Measurements from ENCODE around the gene LENG1. TPM values are rescaled to one million over a fixed set of nuclear protein-coding genes. Genes with fewer than 3 reads are reported as not detected.

The LENG1 gene
- total and polyA plus RNA-seq, 8 donors, result 2.1 to 9.7 (median 4.8) TPM

- Histone ChIP-seq H3K4me3 (no peak overlapping the region), H3K4me1 (no peaks in the 10 kb centered on the region), H3K9me3 (no peaks in the 10 kb centered on the region), H3K27ac (no peak overlapping the region), H3K27me3 (no peaks in the 10 kb centered on the region), H3K36me3 (peaks cover 7 to 51% (median 42%) of the 10 kb centered on the region in 3 donors)
- no peak for ATAC-seq
- intact Hi-C loops (cut with DNase I), result no loop called here
- TF ChIP-seq CTCF (IDR thresholded peaks at IDR 0.05), result no peak
- no peak for FAIRE-seq
- 91 to 92% methylated on average over 42 to 44 of the region's 44 CpGs for WGBS, 2 donors
- DNase-seq, result peak in 2 of 6 donors; percentile 30 to 53
Measured at GRCh38 chr19:54127688-54128440, 31.7 kb downstream of the LENG1 start.

GRCh38 chr19:54125713-54126112, 33.8 kb downstream of the LENG1 start:
- Histone ChIP-seq H3K27ac (no peak overlapping the region), H3K9me3 (no peaks in the 10 kb centered on the region), H3K4me3 (no peak overlapping the region), H3K27me3 (no peaks in the 10 kb centered on the region), H3K4me1 (no peaks in the 10 kb centered on the region), H3K36me3 (peaks cover 7 to 63% (median 48%) of the 10 kb centered on the region in 3 donors)
- no peak for TF ChIP-seq CTCF (IDR thresholded peaks at IDR 0.05)
- ATAC-seq (no peak), FAIRE-seq (no peak), DNase-seq (peak in 2 of 6 donors; percentile 23 to 38)
- 85 to 90% methylated on average over 9 of the region's 9 CpGs for whole genome bisulfite sequencing, 2 donors
- intact Hi-C loops (cut with DNase I), result no loop called here

- intact Hi-C loops (cut with DNase I), result no loop called here
- FAIRE-seq (no peak), ATAC-seq (no peak), DNase-seq (peak in 2 of 6 donors; percentile 22 to 50)
- WGBS, 2 donors, result 92 to 95% methylated on average over 19 of the region's 19 CpGs
- H3K27ac ChIP-seq, result no peak overlapping the region
- H3K4me1 ChIP-seq, result no peaks in the 10 kb centered on the region
- no peak overlapping the region for H3K4me3 ChIP-seq
- H3K36me3 ChIP-seq, result peaks cover 7 to 73% (median 44%) of the 10 kb centered on the region in 3 donors
- no peak for TF ChIP-seq CTCF (IDR thresholded peaks at IDR 0.05)
- H3K9me3 ChIP-seq, result no peaks in the 10 kb centered on the region
- no peaks in the 10 kb centered on the region for H3K27me3 ChIP-seq
Measured at GRCh38 chr19:54124393-54124792, 35.1 kb downstream of the LENG1 start.

- intact Hi-C loops (cut with DNase I), result no loop called here
- peak in 2 of 6 donors; percentile 15 to 68 for DNase-seq
- H3K36me3 ChIP-seq, result peaks cover 7 to 67% (median 40%) of the 10 kb centered on the region in 3 donors
- no peaks in the 10 kb centered on the region for H3K27me3 ChIP-seq
- FAIRE-seq, result no peak
- H3K4me1 ChIP-seq, result no peaks in the 10 kb centered on the region
- H3K9me3 ChIP-seq, result no peaks in the 10 kb centered on the region
- no peak for TF ChIP-seq CTCF (IDR thresholded peaks at IDR 0.05)
- WGBS, 2 donors, result 94 to 97% methylated on average over 16 to 17 of the region's 17 CpGs
- no peak for ATAC-seq
- H3K27ac ChIP-seq, result no peak overlapping the region
- no peak overlapping the region for H3K4me3 ChIP-seq
Measured at GRCh38 chr19:54123682-54124081, 35.8 kb downstream of the LENG1 start.

GRCh38 chr19:54121259-54121658, 38.3 kb downstream of the LENG1 start:
- no peak for FAIRE-seq
- DNase-seq, result no peak
- WGBS, 2 donors, result 95 to 96% methylated on average over 10 of the region's 10 CpGs
- ATAC-seq, result no peak
- Histone ChIP-seq H3K27ac (no peak overlapping the region), H3K27me3 (no peaks in the 10 kb centered on the region), H3K4me1 (peaks cover 4 to 6% (median 4%) of the 10 kb centered on the region in 3 donors), H3K36me3 (peaks cover 7 to 59% (median 36%) of the 10 kb centered on the region in 3 donors), H3K9me3 (no peaks in the 10 kb centered on the region), H3K4me3 (no peak overlapping the region)
- TF ChIP-seq CTCF (IDR thresholded peaks at IDR 0.05), result no peak
- intact Hi-C loops (cut with DNase I), result no loop called here
